Renal cortex interstitium (tissue), 11 donors: ENCODE results near the gene TM9SF4. TPM values are rescaled to one million over a fixed set of nuclear protein-coding genes. Genes with fewer than 3 reads are reported as not detected.
A peak's percentile ranks its signal among the peaks of the same experiment; 100 is the strongest.
"Not testable (repeated sequence)": the region's sequence is repeated elsewhere in the genome, so short reads cannot be mapped to it uniquely, and the experiment has no call there.

Experiments used
- DNase-seq, 11 donors: peaks; one replicate each; pipeline ENCODE4 v3.0.0-alpha.2; 2013; ENCODE audit warnings: low read depth in 9 of 11, low spot score in 4 of 11; ENCODE audit errors: extremely low read depth in 1 of 11
- polyA plus RNA-seq, 3 donors: library from polyadenylated mRNA; unstranded; fragments of 120-200 nt; gene quantifications; one replicate each; pipeline ENCODE4 v1.2.1, GENCODE V29; 2013; ENCODE audit not compliant: insufficient read length in 3 of 3

The TM9SF4 gene
- polyA plus RNA-seq, 3 donors, result 66.5 to 73.0 (median 68.9) TPM

- DNase-seq, result peak in 4 of 11 donors; percentile 27 to 44 (median 34)
Measured at GRCh38 chr20:32168184-32168910, 58.8 kb downstream of the TM9SF4 start.

DNA sequence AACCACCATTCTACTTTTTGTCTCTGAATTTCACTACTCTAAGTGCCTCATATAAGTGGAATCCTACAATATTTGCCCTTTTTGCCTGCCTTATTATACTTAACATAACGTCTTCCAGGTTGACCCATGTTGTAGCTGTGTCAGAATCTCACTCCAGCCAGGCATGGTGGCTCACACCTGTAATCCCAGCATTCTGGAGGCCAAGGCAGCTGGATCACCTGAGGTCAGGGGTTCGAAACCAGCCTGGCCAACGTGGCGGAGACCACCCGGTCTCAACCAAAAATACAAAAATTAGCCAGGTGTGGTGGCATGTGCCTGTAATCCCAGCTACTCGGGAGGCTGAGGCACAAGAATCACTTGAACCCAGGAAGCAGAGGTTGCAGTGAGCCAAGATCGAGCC is 68.2 kb downstream of the TM9SF4 start:
- not testable (repeated sequence) for DNase-seq

DNA sequence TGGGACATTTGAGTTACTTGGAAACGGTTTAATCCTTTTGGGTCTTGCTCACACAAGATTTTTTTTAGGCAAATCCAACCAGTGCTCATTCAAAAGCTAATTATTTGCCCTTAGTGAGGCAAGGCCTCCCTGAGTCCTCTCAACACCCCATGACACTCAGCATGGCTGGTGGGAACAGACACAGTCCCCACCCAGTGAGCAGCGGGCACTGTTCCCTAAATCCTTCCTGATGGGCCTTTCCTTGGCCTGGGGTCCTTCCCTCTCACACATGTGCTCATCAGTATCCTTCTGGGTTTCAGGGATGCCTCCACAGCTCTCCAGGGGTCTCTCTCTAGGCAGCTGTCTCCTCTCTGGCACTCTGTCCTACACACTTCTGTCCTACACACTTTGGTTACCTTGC is 70.0 kb downstream of the TM9SF4 start:
- no peak for DNase-seq

- no peak for DNase-seq
Measured at GRCh38 chr20:32179934-32180333, 70.4 kb downstream of the TM9SF4 start.

DNA sequence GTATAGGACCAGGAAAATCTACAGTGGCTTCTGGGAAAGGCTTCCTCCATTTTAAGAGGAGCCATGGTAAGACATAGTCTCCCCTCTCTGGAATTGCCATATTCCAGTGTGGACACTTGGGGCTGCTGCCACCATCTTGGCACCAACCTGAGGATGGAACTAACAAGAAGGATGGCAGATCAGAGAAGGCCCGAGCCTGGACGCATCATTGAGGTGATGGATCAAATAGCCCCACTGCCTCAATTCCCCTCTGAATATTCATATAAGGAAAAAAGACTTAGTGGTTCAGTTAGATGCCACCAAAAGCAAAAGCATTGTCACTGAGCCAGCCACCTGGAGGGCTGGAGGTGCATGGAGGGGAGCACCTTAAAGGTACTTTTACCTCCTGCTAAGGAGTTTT is 72.1 kb downstream of the TM9SF4 start:
- DNase-seq, result no peak

GRCh38 chr20:32183947-32184635 is 74.6 kb downstream of the TM9SF4 start:
- DNase-seq, result no peak

- no peak for DNase-seq
Measured at GRCh38 chr20:32184961-32185603, 75.6 kb downstream of the TM9SF4 start.

GRCh38 chr20:32186506-32186905 is 77.0 kb downstream of the TM9SF4 start:
- DNase-seq, result no peak

DNA sequence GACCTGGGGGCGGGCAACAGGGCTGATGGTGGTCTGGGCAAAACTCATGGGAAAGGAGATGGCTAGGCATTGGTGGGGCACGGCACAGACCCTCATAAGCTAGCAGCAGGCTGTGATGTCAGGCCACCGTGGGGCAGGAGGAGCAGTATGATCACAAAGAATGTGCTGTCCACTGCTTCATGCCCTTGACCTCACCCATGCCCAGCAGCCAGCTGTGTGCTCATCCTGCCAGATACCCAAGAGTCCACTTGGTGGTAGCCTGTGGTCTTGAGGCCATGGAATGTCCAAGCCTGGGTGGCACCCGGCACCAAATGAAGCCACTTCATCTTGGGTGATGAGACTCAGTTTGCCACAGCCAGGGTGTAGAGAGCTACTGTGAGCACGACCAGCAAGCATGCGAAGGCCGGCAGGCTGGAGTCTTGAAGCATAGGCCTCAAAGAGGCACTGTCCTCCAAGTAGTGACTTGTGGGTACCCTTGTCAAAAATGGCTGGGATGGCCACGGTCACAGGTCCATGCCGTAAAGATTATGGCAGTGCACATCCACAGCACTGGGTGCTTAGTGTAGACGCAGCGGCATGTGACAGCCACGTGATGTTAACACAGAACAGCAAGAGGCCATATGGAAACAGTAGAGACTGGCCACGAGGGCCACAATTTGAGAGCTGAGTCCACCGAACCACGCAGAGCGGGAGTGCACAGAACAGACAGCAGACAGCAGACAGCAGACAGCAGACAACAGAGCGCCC is 79.0 kb downstream of the TM9SF4 start:
- no peak for DNase-seq

DNA sequence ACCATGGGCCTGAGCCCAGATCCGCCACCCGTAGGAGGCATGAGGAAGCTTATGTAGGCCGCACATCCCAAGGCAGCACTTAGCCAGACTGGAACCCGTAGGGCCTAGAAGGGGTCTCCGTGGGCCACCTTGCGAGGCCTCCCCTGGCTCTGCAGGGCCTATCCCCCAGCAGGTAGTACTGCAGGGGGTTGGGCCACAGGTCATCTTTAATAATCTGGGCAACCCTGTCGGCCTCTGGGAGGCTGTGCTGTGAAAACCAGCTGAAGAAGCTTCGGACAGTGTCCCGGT is 79.6 kb downstream of the TM9SF4 start:
- no peak for DNase-seq

DNA sequence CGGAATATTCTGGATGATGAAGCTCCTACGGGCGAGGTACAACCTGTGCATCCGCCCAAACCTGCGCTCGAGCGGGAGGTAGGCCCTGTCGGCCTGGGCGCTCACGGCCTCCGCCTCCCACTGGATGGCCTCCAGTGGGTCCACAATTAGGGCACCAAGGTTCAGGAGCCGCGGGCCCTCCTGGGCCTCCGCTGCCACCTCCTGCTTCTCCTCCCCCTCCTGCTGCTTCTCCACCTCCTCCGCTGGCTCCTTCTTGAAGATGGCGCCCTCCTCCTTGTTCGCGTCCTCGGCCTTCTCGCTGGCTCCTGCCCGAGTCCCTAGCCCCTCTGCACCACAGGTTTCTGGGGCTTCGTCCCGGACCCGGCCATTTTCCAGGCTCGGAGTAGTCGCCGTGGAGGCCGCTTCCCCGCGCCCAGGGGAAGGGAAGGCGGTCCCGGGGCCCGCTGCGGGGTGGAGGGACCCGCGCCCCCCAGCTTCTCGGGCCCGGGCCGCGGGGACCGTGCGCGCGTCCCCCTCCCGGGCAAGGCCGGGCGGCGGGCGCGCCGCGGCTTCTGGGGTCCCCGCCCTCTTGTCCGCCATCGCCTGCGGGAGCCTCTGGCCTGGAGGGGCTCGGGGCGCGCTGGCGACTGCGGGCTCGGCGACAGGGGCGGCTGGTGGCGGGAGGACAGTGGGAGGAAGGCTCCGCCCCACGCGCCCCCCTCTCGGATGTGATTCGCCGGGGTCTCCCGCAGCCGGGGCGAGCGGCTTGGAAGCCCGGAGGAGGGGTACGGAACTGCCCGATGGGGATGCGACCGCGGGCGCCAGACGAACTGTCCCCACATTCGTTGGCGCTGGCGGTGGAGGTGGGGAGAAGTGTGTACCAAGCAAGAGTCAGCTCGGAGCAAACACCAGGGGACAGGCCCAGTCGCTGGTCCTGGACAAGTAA is 80.4 kb downstream of the TM9SF4 start:
- peak in 6 of 11 donors; percentile 48 to 59 (median 53) for DNase-seq

DNA sequence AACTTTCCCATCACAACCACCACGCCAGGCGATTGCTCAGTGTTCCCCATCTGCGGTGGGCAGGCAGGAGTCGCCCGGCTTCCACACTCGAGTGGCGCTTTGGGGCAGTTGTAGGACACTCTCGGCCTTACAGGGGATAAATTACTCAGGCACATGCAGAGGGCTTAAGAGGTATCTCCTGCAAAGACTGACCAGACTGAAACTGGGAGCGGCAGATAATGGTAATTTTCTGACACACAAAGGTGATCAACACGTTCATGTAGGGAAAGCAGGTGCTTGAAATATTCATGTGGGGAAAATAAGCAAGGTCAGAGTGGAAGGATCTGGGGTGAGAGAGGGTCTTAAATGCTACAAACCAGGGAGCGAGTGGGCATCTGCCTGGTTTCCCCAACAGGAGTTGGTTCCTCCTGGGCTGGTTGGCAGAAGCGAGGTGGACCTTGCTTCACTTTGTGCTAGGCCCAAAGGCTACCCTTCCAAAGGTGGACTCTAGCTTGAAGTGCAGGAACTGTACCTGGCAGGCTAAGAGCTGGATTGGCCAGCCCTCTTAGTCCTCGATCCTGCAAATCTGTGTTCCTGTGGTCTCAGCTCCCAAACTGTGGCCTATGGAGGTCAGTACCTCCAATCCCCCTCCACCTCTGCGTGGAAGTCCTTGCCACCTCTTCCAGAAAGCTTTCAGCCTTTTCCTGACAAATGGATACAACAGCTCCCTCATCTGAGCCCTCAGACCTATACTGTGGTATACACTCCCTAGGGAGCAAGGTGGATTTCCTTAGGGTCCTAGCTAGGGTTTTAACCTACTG is 81.3 kb downstream of the TM9SF4 start:
- DNase-seq, result no peak

- no peak for DNase-seq
Measured at GRCh38 chr20:32191422-32191821, 81.9 kb downstream of the TM9SF4 start.

GRCh38 chr20:32191873-32192272 is 82.4 kb downstream of the TM9SF4 start:
- no peak for DNase-seq

DNA sequence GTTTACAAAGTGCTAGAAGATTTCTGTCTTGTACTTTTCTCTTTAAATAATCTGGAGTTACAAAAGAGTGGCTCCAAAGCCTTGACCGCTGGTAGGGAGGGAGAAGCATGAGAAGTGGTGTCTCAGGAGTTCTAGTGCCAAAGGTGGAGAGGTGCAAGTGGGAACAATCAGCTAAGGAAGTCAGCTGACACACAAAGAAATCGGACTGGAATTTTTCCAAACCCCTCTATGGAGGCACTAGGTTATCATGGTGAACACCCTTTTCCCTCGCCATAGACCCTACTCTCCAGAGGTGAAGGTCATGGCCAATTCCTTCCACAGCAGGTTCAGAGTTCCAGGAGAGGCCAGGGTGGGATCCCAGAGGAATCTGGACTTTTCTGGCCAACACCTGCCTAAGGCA is 83.2 kb downstream of the TM9SF4 start:
- DNase-seq, result no peak

- DNase-seq, result not testable (repeated sequence)
Measured at GRCh38 chr20:32193336-32193735, 83.8 kb downstream of the TM9SF4 start.

GRCh38 chr20:32193996-32194395 is 84.5 kb downstream of the TM9SF4 start:
- no peak for DNase-seq

- no peak for DNase-seq
Measured at GRCh38 chr20:32195581-32195980, 86.1 kb downstream of the TM9SF4 start.
